HepG2 (cell line): Measurements from ENCODE around the gene AUP1. TPM values are rescaled to one million over a fixed set of nuclear protein-coding genes. Genes with fewer than 3 reads are reported as not detected.

Experiments used
- AKNA ChIP-seq: sonication (generic); formaldehyde crosslinking; IDR thresholded peaks from 2 replicates; pipeline ENCODE4 v1.4.0; 2020; ENCODE audit warnings: missing genetic modification reagents, borderline replicate concordance
- ATF3 ChIP-seq: sonication (generic); formaldehyde crosslinking; IDR thresholded peaks from 2 replicates; pipeline ENCODE4 v1.4.0; 2020; ENCODE audit warnings: missing genetic modification reagents
- BATF2 ChIP-seq: sonication (generic); formaldehyde crosslinking; IDR thresholded peaks from 2 replicates; pipeline ENCODE4 v1.8.0; 2022; ENCODE audit warnings: mild to moderate bottlenecking, missing genetic modification reagents, moderate library complexity
- BCL6 ChIP-seq: IDR thresholded peaks from 2 replicates; pipeline ENCODE4 v1.6.1; 2016; ENCODE audit warnings: missing genetic modification reagents, missing compliant biosample characterization
- GATAD2A ChIP-seq: IDR thresholded peaks from 2 replicates; pipeline ENCODE4 v1.6.1; 2016
- KLF15 ChIP-seq: sonication (generic); formaldehyde crosslinking; IDR thresholded peaks from 2 replicates; pipeline ENCODE4 v1.8.1; 2023; ENCODE audit warnings: borderline replicate concordance, mild to moderate bottlenecking, inconsistent platforms, missing genetic modification reagents, mixed read lengths
- MYPOP ChIP-seq: sonication (generic); formaldehyde crosslinking; IDR thresholded peaks from 2 replicates; pipeline ENCODE4 v1.8.1; 2023; ENCODE audit warnings: mild to moderate bottlenecking, moderate library complexity, missing genetic modification reagents
- NONO ChIP-seq, 2 experiments: fragments of 450-650 bp in 1 of 2; sonication (generic) in 1 of 2; formaldehyde crosslinking in 1 of 2; IDR thresholded peaks in 1 of 2; conservative IDR thresholded peaks in 1 of 2; 2 replicates each; pipeline versions ENCODE4 v1.6.1 to v1.8.0; 2017 to 2022; ENCODE audit warnings: mild to moderate bottlenecking in 1 of 2, missing genetic modification reagents in 1 of 2, moderate library complexity in 1 of 2
- TCF7 ChIP-seq: sonication (generic); IDR thresholded peaks from 2 replicates; pipeline ENCODE4 v1.6.1; 2016; ENCODE audit warnings: antibody characterized with exemption, low read depth
- ZNF280D ChIP-seq: sonication (generic); formaldehyde crosslinking; IDR thresholded peaks from 2 replicates; pipeline ENCODE4 v1.5.1; 2020; ENCODE audit warnings: mild to moderate bottlenecking, missing genetic modification reagents
- ZNF615 ChIP-seq: sonication (generic); formaldehyde crosslinking; IDR thresholded peaks from 2 replicates; pipeline ENCODE4 v1.5.0; 2020; ENCODE audit warnings: mild to moderate bottlenecking, missing genetic modification reagents, borderline replicate concordance
- ZNF639 ChIP-seq: conservative IDR thresholded peaks from 2 replicates; pipeline ENCODE4 v1.6.1; 2018; ENCODE audit warnings: missing genetic modification reagents
- ZNF761 ChIP-seq: sonication (generic); formaldehyde crosslinking; conservative IDR thresholded peaks from 2 replicates; pipeline ENCODE4 v1.4.0; 2020; ENCODE audit warnings: mild to moderate bottlenecking, missing genetic modification reagents
- ZSCAN25 ChIP-seq: sonication (generic); formaldehyde crosslinking; IDR thresholded peaks from 2 replicates; pipeline ENCODE4 v1.8.0; 2022; ENCODE audit warnings: mild to moderate bottlenecking, missing genetic modification reagents
- polyA plus RNA-seq, 8 experiments: library from polyadenylated mRNA; depleted of rRNA in 3 of 8; stranded (reverse) in 7 of 8; unstranded in 1 of 8; fragments of >200 nt; fragmentation: Illumina TruSeq in 4 of 8; extraction: Trizol in 4 of 8; gene quantifications; 2 replicates each; pipeline versions ENCODE4 v1.2.1 to v1.2.3, GENCODE V29; 2011 to 2016; ENCODE audit warnings: low read depth in 4 of 8, missing spikeins in 1 of 8, mixed read lengths in 1 of 8; ENCODE audit not compliant: insufficient read depth in 1 of 8
- total RNA-seq, 5 experiments: library from RNA; depleted of rRNA; stranded (reverse); fragments of >200 nt; fragmentation: Illumina TruSeq; extraction: Trizol; gene quantifications; 2 replicates each; pipeline ENCODE4 v1.2.3, GENCODE V29; 2016; ENCODE audit warnings: low read depth in 1 of 5

Gene AUP1
- total and polyA plus RNA-seq, 2 of the 13 experiments (the other 11 are each of a cell fraction or from before 2014, with no cell fraction given): 174 to 267 TPM

GRCh38 chr2:74496997-74497776 is 32.3 kb downstream of the AUP1 start (continued):
- no peak for TF ChIP-seq ZNF280D (CRISPR knock-in tag)
- TF ChIP-seq KLF15 (CRISPR knock-in tag): 0 out of 2 replicates have a peak, but pooled peaks have one; percentile 38
- TF ChIP-seq TCF7: peak; percentile 58; the same call in 1 of the 2 replicates
- 0 out of 2 replicates have a peak, but pooled peaks have one; percentile 36 for TF ChIP-seq BATF2 (CRISPR knock-in tag)
- peak; percentile 52; the same call in 1 of the 2 replicates for TF ChIP-seq BCL6
- TF ChIP-seq GATAD2A: peak; percentile 43; the same call in 1 of the 2 replicates
- no peak for TF ChIP-seq AKNA
- peak; percentile 49; the same call in 1 of the 2 replicates for TF ChIP-seq ZNF761 (CRISPR knock-in tag)
- no peak for TF ChIP-seq MYPOP (CRISPR knock-in tag)
- no peak; the same call in 1 of the 2 replicates for TF ChIP-seq ATF3 (CRISPR knock-in tag)
- no peak for TF ChIP-seq NONO (IDR thresholded peaks at IDR 0.05)
- TF ChIP-seq NONO (CRISPR knock-in tag; conservative IDR thresholded peaks at IDR 0.05): peak; percentile 82
- no peak; the same call in 1 of the 2 replicates for TF ChIP-seq ZNF615 (CRISPR knock-in tag)
- TF ChIP-seq ZNF639 (CRISPR knock-in tag): no peak; the same call in 1 of the 2 replicates
- TF ChIP-seq ZSCAN25 (CRISPR knock-in tag): no peak
